Vagina (tissue), 2 donors: ENCODE measurements around the gene SLC12A8. TPM values are rescaled to one million over a fixed set of nuclear protein-coding genes. Genes with fewer than 3 reads are reported as not detected.
A peak's percentile ranks its signal among the peaks of the same experiment; 100 is the strongest.

Experiments
- DNase-seq, 2 donors: peaks; one replicate each; pipeline ENCODE4 v3.0.0-alpha.2; 2017; ENCODE audit errors: extremely low spot score in 2 of 2
- H3K27ac ChIP-seq: fragments of 200-600 bp; sonication (generic); one replicate; pipeline ENCODE4 v1.5.1; 2019
- H3K27me3 ChIP-seq: fragments of 200-600 bp; sonication (generic); one replicate; pipeline ENCODE4 v1.5.1; 2019
- H3K36me3 ChIP-seq, 2 donors: fragments of 200-600 bp; sonication (generic); one replicate each; pipeline ENCODE4 v1.5.1; 2017 to 2019
- H3K4me1 ChIP-seq: fragments of 200-600 bp; sonication (generic); one replicate; pipeline ENCODE4 v1.5.1; 2019
- H3K4me3 ChIP-seq, 2 donors: fragments of 200-600 bp; sonication (generic); 1 replicate in 1 of 2; 2 replicates in 1 of 2; pipeline ENCODE4 v1.5.1; 2016 to 2019
- H3K9me3 ChIP-seq: fragments of 200-600 bp; sonication (generic); one replicate; pipeline ENCODE4 v1.5.1; 2019
- CTCF ChIP-seq, 3 experiments: fragments of 450-650 bp in 2 of 3; fragments of 200-600 bp in 1 of 3; sonication (generic) in 1 of 3; IDR thresholded peaks; one replicate each; pipeline ENCODE4 v1.5.1; 2017 to 2019; ENCODE audit warnings: antibody characterized with exemption in 3 of 3, mild to moderate bottlenecking in 2 of 3, moderate library complexity in 2 of 3
- POLR2A ChIP-seq, 2 donors: fragments of 450-650 bp; IDR thresholded peaks; one replicate each; pipeline ENCODE4 v1.6.1; 2017; ENCODE audit warnings: antibody characterized with exemption in 2 of 2, mild to moderate bottlenecking in 2 of 2, moderate library complexity in 2 of 2
- POLR2AphosphoS5 ChIP-seq, 2 donors: sonication (generic); formaldehyde crosslinking; IDR thresholded peaks; one replicate each; pipeline ENCODE4 v1.9.0; 2017; ENCODE audit warnings: antibody characterized with exemption in 2 of 2, mild to moderate bottlenecking in 2 of 2, low read depth in 1 of 2; ENCODE audit not compliant: insufficient read depth in 1 of 2
- intact Hi-C: fragments of 100-400 bp; cut with DNase I; formaldehyde crosslinking; loops from one replicate; pipeline ENCODE4 v1.15.1; 2023
- total RNA-seq: library from RNA; depleted of rRNA; stranded (reverse); fragments of >200 nt; gene quantifications from one replicate; pipeline ENCODE4 v1.2.3, GENCODE V29; 2016

The SLC12A8 gene
- total RNA-seq, 1 donor from 2014 or later, result 6.1 TPM

DNA sequence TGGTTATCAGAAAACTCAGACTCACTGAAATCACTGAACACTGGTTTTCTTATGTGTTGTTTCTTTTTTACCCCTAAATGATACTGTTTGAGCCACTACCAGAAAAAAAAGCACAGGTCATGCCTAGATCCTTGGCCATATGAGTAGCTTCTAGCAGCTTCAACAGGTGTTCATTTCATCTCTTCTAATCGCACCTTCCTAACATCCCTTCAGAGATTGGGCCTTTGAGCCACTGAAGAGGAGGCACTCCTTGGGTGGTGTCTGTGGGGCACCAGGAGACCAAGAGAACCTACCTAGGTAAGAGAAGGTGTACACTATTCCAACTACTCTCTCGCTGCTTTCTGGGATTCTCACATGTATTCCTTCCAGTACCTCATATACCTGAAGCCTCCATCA is 159.2 kb downstream of the SLC12A8 start:
- TF ChIP-seq CTCF (IDR thresholded peaks at IDR 0.05), result no peak
- TF ChIP-seq POLR2A (IDR thresholded peaks at IDR 0.05), result no peak
- TF ChIP-seq POLR2AphosphoS5 (IDR thresholded peaks at IDR 0.05; ENCODE audit: insufficient read depth in 1 of 2, low read depth in 1 of 2), result no peak
- Histone ChIP-seq H3K27ac (peak overlapping the region; percentile 95), H3K27me3 (no peaks in the 10 kb centered on the region), H3K9me3 (no peaks in the 10 kb centered on the region), H3K36me3 (no peaks in the 10 kb centered on the region), H3K4me3 (peak overlapping the region; percentile 34 to 72), H3K4me1 (peaks cover 75% of the 10 kb centered on the region)
- intact Hi-C loops, result no loop called here
- no peak for DNase-seq

- intact Hi-C loops, result no loop called here
These were observed 159.8 kb downstream of the SLC12A8 start for GRCh38 chr3:125052624-125053303.

DNA sequence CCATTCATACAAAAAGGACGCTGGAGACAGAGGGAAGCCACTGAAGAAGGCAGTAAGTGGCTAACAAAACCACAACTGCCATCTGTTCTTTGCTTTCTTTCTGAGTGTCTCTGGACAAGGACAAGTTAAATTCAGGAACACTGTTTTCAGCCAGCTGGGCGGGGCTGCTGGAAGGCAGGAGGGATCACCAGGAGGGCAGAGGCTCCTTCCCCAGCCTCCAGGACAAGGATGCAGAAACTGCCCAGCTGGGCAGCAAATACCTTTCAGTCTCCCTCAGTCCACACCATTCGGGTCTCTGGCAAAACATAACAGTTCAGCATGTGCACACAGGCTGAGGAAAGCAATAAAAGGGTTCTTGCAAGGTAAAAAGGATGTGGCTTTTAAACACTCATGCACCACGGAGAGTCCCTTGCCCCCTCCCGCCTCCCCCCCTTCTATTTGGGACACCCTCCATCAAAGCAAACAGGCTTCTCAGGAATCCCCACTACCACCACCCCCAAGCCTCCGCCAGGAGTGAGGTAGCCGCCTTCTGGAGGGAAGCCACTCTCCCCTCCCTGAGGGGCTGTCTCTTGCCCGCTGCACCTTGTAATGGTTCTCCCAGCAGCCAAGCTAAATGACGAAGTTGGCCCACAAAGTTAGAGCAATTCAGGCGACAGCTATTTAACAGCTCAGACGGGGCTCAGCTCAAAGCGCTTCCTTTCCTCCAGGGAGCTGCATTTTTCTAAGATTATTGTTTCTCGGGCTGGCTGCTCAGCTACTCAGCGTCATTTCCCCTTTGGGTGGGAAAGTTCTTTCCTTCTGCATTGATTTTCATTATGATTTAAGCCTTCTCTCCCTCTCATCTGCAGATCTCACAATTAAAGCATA is 160.6 kb downstream of the SLC12A8 start:
- peak overlapping the region; percentile 34 to 72 for H3K4me3 ChIP-seq
- no peak for DNase-seq
- H3K36me3 ChIP-seq, result no peaks in the 10 kb centered on the region
- intact Hi-C loops, result no loop called here
- no peak for TF ChIP-seq CTCF (IDR thresholded peaks at IDR 0.05)
- no peak for TF ChIP-seq POLR2A (IDR thresholded peaks at IDR 0.05)
- TF ChIP-seq POLR2AphosphoS5 (IDR thresholded peaks at IDR 0.05; ENCODE audit: insufficient read depth in 1 of 2, low read depth in 1 of 2), result no peak
- peak overlapping the region; percentile 95 for H3K27ac ChIP-seq
- no peaks in the 10 kb centered on the region for H3K9me3 ChIP-seq
- peaks cover 79% of the 10 kb centered on the region for H3K4me1 ChIP-seq
- H3K27me3 ChIP-seq, result no peaks in the 10 kb centered on the region

More at GRCh38 chr3:125052624-125053303, 159.8 kb downstream of the SLC12A8 start:
- DNase-seq, result no peak
- Histone ChIP-seq H3K9me3 (no peaks in the 10 kb centered on the region), H3K36me3 (no peaks in the 10 kb centered on the region), H3K27me3 (no peaks in the 10 kb centered on the region), H3K4me3 (peak overlapping the region; percentile 34 to 72), H3K4me1 (peaks cover 80% of the 10 kb centered on the region), H3K27ac (peak overlapping the region; percentile 95)
- no peak for TF ChIP-seq CTCF (IDR thresholded peaks at IDR 0.05)
- TF ChIP-seq POLR2AphosphoS5 (IDR thresholded peaks at IDR 0.05; ENCODE audit: insufficient read depth in 1 of 2, low read depth in 1 of 2), result no peak
- TF ChIP-seq POLR2A (IDR thresholded peaks at IDR 0.05), result no peak

DNA sequence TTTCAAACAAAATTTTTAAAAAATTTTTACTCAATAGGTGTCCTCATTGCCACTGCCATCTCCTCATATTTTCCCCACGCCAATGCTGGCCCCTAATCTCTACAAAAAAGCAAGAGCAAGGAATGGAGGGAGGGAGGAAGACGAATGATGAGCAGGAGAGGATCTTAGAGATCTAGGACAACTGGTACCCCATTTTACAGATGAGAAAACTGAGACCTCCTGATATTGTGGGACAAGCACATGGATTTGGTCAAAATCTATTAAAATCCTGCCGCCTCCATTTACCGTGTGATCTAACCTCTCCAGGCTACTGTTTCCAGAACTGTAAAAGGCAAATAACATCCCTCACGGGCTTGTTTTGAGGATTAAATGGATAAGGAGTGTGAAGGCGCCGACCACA is 161.3 kb downstream of the SLC12A8 start:
- Histone ChIP-seq H3K4me1 (peaks cover 79% of the 10 kb centered on the region), H3K27me3 (no peaks in the 10 kb centered on the region), H3K27ac (peak overlapping the region; percentile 95), H3K9me3 (no peaks in the 10 kb centered on the region), H3K4me3 (no peak overlapping the region), H3K36me3 (no peaks in the 10 kb centered on the region)
- no peak for DNase-seq
- TF ChIP-seq POLR2AphosphoS5 (IDR thresholded peaks at IDR 0.05; ENCODE audit: insufficient read depth in 1 of 2, low read depth in 1 of 2), result no peak
- no peak for TF ChIP-seq CTCF (IDR thresholded peaks at IDR 0.05)
- no peak for TF ChIP-seq POLR2A (IDR thresholded peaks at IDR 0.05)
- intact Hi-C loops, result no loop called here
